ENCODE data around the gene ZSWIM3. TPM values are rescaled to one million over a fixed set of nuclear protein-coding genes. Genes with fewer than 3 reads are reported as not detected.

ZSWIM3 gene
- total RNA-seq, 1 donor from 2014 or later: 5.2 TPM

- DNase-seq: peak; percentile 91
Observed at GRCh38 chr20:45833030-45833882, 24.2 kb upstream of the ZSWIM3 start, which contains the start of gene SNX21. Gene SNX21 (plus strand): TSS chr20:45833799. CDS start chr20:45833920, 121 bp downstream.

GRCh38 chr20:45833883-45834796, 23.3 kb upstream of the ZSWIM3 start:
- DNase-seq: peak; percentile 88

DNA sequence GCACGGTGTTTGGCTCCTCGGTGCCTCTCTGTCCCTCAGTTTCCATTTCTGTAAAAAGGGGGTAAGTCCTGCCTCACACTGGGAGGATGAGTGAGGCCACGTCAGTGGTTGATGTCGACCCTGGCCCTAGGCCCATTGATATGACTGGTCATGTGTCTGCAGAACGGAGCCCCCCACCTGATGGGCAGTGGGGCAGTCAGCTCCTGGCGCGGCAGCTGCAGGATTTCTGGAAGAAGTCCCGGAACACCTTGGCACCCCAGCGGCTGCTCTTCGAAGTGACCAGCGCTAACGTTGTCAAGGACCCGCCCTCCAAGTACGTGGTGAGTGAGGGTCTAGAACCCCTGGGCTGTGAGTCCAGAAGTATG, 22.6 kb upstream of the ZSWIM3 start:
- no peak for DNase-seq

- DNase-seq: no peak
Observed at GRCh38 chr20:45835329-45835765, 22.1 kb upstream of the ZSWIM3 start.

DNA sequence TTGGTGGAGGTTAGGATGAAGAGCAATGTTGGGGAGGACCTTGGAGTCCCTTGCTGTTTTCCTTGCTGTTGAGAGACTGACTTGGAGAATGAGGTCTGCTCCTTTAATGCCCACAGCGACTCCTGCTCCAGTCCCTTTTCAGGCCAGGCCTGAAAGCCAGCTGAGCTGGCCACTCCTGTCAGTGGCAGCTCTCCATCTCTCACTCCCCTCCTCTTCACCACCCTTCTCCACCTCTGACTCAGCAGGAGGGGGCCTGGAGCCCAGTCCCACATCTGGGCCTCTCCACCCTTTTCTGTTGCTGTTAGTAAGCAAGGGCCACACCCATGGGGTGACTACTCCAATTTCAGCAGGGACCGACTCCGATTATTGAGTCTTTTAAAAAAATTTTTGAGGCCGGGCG, 21.6 kb upstream of the ZSWIM3 start:
- DNase-seq: no peak

DNA sequence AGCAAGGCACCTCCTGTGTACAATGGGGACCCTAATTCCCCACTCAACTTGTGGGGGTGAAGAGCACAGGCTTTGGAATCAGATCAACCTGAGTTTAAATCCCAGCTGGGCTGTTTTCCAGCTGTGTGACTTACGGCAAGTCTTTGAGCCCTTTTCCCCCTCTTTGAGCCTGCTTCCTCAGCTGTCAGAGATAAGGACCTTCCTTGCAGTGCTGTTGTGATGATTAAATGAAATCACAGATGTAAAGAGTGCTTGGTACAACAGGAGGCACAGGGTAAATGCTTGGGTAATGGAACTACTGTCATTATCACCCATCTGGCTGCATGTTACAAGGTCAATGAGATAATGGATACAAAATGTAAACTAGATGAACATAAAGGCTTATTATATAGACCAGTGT, 20.6 kb upstream of the ZSWIM3 start:
- no peak for DNase-seq

DNA sequence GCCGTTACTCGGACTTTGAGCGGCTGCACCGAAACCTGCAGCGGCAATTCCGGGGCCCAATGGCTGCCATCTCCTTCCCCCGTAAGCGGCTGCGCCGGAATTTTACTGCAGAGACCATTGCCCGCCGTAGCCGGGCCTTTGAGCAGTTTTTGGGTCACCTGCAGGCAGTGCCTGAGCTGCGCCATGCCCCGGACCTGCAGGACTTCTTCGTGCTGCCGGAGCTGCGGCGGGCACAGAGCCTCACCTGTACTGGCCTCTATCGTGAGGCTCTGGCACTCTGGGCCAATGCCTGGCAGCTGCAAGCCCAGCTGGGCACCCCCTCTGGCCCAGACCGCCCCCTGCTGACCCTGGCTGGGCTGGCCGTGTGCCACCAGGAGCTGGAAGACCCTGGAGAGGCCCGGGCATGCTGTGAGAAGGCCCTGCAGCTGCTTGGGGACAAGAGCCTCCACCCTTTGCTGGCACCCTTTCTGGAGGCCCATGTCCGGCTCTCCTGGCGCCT, 16.7 kb upstream of the ZSWIM3 start:
- DNase-seq: peak; percentile 44

DNA sequence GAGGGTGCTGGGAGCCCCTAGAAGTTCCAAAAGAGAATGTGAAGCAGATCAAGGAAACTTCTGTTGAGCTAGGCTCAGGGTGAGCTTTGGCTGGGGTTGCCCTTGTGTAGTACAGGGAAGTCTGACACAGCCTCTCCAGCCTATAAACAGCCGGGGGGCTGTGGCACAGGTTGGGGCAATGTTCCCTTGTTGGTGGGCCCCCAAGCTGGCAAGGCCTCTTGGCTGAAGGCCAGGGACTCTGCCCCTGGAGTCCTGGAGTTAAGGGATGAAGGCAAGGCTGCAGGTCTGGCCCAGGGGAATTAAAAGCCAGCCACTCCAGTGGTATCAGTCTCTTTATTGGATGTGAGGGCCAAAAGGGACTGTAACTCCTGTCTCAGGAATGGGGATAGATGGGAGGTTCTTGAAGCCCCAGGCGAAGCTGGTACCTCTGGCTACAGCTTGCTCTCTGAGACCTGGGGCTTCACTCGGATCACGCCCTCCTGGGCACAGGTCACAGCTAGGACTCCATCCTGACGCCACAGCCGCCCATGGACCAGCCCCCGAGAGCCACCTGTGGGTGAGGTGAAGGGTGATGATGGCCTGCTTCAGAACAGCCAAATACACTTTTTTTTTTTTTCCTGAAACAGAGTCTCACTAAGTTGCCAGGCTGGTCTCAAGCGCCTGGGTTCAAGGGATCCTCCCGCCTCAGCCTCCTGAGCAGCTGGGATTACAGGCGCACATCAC, 15.8 kb upstream of the ZSWIM3 start:
- no peak for DNase-seq

DNA sequence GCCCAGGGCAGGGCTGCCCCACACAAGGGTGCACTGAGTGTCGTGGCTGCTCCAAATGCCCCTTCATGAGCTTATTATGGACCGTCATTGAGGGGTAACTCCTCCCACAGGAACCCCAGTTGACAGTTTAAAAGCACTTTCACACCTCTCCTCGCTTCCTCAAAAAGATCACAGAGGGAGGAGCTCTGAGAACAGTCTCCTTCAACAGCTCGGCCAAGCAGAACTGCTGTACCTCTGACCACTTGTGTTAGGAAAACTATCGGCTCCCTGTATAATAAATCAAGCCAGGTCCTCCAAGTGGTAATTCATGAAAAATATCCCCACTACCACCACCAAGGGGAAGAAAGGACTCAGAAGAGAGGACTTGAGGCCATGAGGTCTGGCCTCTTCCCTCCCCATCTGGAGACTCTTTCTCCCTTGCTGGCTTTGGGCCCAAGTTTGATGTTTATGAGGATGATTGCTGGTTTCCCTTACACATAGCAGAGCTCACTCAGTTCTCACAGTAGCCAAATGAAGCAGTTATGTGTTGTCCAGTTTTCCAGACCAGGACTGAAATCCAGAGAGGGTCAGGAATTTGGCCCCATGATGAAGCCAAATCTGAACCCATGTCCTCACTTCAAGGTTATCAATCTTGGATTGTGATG, 15.1 kb upstream of the ZSWIM3 start:
- DNase-seq: no peak

- DNase-seq: no peak
Observed at GRCh38 chr20:45843506-45843905, 13.9 kb upstream of the ZSWIM3 start.

DNA sequence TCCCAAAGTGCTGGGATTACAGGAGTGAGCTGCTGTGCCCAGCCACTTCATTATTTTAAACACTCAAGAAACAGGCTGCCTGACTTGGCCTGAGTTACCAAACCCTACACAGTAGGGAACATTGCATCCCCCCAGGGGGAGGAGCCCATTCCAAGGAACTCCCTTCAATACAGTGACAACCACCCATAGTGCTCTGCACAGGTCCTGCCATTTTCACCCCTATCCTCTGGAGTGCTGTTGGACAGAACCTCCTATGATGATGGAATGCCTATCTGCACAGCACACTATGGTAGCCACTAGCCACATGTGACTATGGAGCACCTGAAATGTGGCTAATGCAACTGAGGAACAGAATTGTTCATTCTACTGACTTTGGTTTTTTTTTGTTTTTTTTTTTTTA, 12.0 kb upstream of the ZSWIM3 start:
- DNase-seq: no peak

DNA sequence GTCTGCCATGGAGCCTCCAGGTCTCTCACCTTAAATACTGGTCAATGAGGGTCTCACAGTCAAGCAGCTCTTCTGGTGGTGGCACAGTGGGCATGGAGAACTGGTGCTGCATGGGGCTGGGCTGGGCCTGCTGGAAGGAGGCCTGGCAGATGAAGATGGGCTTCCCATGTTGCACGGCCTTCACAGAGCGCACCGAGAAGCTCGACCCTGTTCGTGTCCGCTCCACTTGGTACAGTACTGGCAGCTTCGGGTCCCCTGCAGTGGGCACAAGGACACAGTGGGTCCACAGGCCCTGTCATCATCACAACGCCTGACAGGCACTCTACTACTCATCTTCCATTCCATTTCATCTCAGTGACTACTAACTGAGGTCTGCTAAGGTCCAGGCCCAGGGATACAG, 9.0 kb upstream of the ZSWIM3 start:
- no peak for DNase-seq

DNA sequence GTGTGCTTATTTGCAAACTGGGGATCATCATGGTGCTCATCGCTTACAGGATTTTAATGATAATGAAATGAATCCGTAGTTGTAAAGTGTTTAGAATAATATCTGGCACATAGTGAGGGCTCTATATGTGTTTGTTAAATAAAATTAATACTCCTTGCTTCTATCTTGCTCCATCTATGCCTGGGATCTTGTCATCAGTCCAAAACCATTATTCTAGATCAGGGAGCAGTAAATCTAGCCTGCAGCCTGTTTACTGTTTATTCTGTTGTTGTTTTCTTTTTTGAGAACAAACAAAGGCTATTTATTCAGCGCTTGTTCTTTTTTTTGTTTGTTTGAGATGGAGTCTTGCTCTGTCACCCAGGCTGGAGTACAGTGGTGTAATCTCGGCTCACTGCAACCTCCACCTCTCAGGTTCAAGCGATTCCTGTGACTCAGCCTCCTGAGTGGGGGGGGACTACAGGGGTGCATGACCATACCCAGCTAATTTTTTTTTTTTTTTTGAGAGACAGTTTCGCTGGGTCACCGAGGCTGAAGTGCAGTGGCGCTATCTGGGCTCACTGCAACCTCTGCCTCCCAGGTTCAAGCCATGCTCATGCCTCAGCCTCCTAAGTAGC, 8.3 kb upstream of the ZSWIM3 start:
- DNase-seq: no peak

GRCh38 chr20:45850238-45850637, 7.2 kb upstream of the ZSWIM3 start:
- DNase-seq: no peak

- DNase-seq: no peak
Observed at GRCh38 chr20:45850926-45851325, 6.5 kb upstream of the ZSWIM3 start.

GRCh38 chr20:45851501-45851900, 5.9 kb upstream of the ZSWIM3 start:
- DNase-seq: no peak

- DNase-seq: no peak
Observed at GRCh38 chr20:45852326-45852725, 5.1 kb upstream of the ZSWIM3 start.

- no peak for DNase-seq
Observed at GRCh38 chr20:45853484-45853883, 3.9 kb upstream of the ZSWIM3 start.

DNA sequence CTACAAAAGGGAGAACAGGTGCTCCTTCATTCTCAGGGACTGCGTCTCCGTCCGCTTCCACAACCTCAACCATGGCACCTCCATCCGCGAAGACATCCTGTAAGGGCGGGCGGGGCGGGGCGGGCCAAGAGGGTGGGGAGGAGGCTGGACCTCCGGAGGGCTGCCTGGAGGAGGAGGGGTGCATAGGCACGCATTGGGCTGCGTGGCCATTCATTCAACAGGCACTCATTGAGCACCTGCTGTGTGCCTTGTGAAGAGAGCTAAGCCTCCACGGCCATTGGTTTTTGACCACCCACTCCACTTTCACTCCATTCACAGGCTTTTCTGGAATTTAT, 435 bp downstream of the ZSWIM3 start:
- DNase-seq: no peak

DNA sequence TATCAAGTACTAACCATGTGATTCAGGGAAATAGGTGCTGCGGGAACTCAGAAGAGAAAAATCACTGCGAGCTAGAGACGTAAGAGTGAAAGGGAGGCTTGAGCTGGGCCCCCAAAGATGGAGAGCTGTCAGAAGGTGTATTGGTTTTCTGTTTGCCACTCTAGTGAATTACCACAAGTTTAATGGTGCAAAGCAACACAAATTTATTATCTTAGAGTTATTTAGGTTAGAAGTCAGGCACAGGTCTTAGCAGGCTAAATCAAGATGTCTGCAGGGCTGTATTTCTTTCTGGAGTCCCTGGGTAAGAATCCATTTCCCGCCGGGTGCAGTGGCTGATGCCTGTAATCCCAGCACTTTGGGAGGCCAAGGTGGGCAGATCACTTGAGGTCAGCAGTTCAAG, 2.5 kb downstream of the ZSWIM3 start:
- DNase-seq: no peak

- DNase-seq: no peak
Observed at GRCh38 chr20:45860560-45861220, 3.3 kb downstream of the ZSWIM3 start.
